ENCODE results near the gene OR1L4.

The OR1L4 gene, protein sequence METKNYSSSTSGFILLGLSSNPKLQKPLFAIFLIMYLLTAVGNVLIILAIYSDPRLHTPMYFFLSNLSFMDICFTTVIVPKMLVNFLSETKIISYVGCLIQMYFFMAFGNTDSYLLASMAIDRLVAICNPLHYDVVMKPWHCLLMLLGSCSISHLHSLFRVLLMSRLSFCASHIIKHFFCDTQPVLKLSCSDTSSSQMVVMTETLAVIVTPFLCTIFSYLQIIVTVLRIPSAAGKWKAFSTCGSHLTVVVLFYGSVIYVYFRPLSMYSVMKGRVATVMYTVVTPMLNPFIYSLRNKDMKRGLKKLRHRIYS

DNA sequence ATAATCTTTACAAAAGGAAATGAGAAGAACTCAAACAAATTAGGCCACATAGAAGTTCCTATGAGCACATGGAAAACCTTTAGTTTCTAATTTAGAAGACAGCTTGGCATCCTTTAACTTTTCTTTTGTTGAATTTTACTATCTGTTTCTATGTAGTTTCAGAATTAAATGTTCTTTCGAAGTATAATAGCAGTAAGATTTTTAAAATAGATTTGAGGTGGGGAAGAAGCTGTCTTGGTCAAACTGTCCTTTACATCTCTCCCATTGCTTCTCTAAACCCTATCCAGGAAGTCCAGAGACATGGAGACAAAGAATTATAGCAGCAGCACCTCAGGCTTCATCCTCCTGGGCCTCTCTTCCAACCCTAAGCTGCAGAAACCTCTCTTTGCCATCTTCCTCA, at the start of gene OR1L4:
Gene OR1L4 (plus strand): TSS at position 301 of the 400 bp plus-strand sequence. CDS start 0 bp downstream, at position 301.
- no peaks in the 10 kb centered on the region for H3F3A ChIP-seq (ENCODE audit: insufficient read depth)
- no peaks in the 10 kb centered on the region for H3K79me2 ChIP-seq (ENCODE audit: insufficient read depth, low read length)
- no peak within 1 kb of the TSS for H3K27ac ChIP-seq (ENCODE audit: low read depth, low read length)
- H3K9me2 ChIP-seq (replicated peaks; ENCODE audit: insufficient read depth, low read length) = no peaks in the 10 kb centered on the region
- no peaks in the 10 kb centered on the region for H4K20me1 ChIP-seq (ENCODE audit: low read depth, low read length)
- no peak within 1 kb of the TSS for H3K4me3 ChIP-seq (ENCODE audit: insufficient read depth, low read length, poor library complexity, severe bottlenecking)
- TF ChIP-seq EZH2phosphoT487 (conservative IDR thresholded peaks at IDR 0.05; ENCODE audit: low read length) = no peak
- TF ChIP-seq, protein P1, sequence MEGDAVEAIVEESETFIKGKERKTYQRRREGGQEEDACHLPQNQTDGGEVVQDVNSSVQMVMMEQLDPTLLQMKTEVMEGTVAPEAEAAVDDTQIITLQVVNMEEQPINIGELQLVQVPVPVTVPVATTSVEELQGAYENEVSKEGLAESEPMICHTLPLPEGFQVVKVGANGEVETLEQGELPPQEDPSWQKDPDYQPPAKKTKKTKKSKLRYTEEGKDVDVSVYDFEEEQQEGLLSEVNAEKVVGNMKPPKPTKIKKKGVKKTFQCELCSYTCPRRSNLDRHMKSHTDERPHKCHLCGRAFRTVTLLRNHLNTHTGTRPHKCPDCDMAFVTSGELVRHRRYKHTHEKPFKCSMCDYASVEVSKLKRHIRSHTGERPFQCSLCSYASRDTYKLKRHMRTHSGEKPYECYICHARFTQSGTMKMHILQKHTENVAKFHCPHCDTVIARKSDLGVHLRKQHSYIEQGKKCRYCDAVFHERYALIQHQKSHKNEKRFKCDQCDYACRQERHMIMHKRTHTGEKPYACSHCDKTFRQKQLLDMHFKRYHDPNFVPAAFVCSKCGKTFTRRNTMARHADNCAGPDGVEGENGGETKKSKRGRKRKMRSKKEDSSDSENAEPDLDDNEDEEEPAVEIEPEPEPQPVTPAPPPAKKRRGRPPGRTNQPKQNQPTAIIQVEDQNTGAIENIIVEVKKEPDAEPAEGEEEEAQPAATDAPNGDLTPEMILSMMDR (IDR thresholded peaks at IDR 0.05; ENCODE audit: insufficient read depth, low read length, poor library complexity, severe bottlenecking) = no peak
- H3K9ac ChIP-seq (ENCODE audit: low read length) = no peak within 1 kb of the TSS
- no peak within 1 kb of the TSS for H2AFZ ChIP-seq (ENCODE audit: low read depth, low read length, severe bottlenecking)
- H3K4me2 ChIP-seq (ENCODE audit: low read depth, low read length, poor library complexity, severe bottlenecking) = no peak within 1 kb of the TSS
- no peaks in the 10 kb centered on the region for H3K36me3 ChIP-seq (ENCODE audit: low read length)
- H3K27me3 ChIP-seq (ENCODE audit: low read length) = no peaks in the 10 kb centered on the region
- H3K9me3 ChIP-seq (ENCODE audit: insufficient read depth, low read length) = peaks cover 17% of the 10 kb centered on the region; the same call in 1 of the 2 replicates

DNA sequence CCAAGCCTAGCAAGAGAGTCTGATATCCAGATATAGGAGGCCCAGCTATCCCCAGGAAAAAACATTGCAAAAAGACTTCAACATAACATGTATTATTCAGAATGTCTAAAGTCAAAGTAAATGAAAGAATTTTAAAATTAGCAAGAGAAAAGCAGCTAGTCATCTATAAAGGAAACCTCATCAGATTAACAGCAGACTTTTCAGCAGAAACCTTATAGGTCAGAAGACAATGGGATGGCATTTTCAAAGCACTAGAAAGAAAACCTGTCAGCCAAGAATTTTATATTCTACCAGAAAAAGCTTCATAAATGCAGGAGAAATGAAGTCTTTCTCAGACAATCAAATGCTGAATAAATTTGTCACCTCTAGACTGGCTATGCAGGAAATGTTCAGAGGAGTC, 38.9 kb upstream of the OR1L4 start:
- no peaks in the 10 kb centered on the region for H3K9me3 ChIP-seq (ENCODE audit: insufficient read depth, low read length)
- no peak overlapping the region for H3K4me2 ChIP-seq (ENCODE audit: low read depth, low read length, poor library complexity, severe bottlenecking)
- H2AFZ ChIP-seq (ENCODE audit: low read depth, low read length, severe bottlenecking) = no peak overlapping the region
- no peaks in the 10 kb centered on the region for H3K36me3 ChIP-seq (ENCODE audit: low read length)
- H3K79me2 ChIP-seq (ENCODE audit: insufficient read depth, low read length) = no peaks in the 10 kb centered on the region
- no peaks in the 10 kb centered on the region for H3K27me3 ChIP-seq (ENCODE audit: low read length)
- H3F3A ChIP-seq (ENCODE audit: insufficient read depth) = no peaks in the 10 kb centered on the region
- no peaks in the 10 kb centered on the region for H4K20me1 ChIP-seq (ENCODE audit: low read depth, low read length)
- TF ChIP-seq, protein P1 (IDR thresholded peaks at IDR 0.05; ENCODE audit: insufficient read depth, low read length, poor library complexity, severe bottlenecking) = no peak
- no peak overlapping the region for H3K4me3 ChIP-seq (ENCODE audit: insufficient read depth, low read length, poor library complexity, severe bottlenecking)
- H3K9ac ChIP-seq (ENCODE audit: low read length) = no peak overlapping the region
- no peaks in the 10 kb centered on the region for H3K9me2 ChIP-seq (replicated peaks; ENCODE audit: insufficient read depth, low read length)
- no peak overlapping the region for H3K27ac ChIP-seq (ENCODE audit: low read depth, low read length)

DNA sequence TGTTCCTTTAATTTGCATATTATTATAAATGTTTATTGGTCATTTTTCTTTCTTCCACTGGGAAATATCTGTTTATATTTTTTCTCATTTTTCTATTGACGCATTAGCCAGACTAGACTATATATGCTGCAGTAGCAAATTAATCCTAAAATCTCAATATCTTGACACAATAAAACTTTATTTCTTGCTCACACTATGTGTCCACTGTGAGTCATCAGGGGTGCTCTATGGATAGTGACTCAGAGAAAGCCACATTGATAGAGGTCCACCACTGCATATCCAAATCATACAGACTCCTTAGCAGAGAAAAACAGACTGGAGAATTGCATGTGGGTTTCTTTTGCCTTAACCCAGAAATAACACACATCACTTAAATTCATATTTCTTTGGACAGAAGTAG, 28.1 kb upstream of the OR1L4 start:
- no peaks in the 10 kb centered on the region for H3K9me3 ChIP-seq (ENCODE audit: insufficient read depth, low read length)
- H3K4me2 ChIP-seq (ENCODE audit: low read depth, low read length, poor library complexity, severe bottlenecking) = no peak overlapping the region
- no peak overlapping the region for H2AFZ ChIP-seq (ENCODE audit: low read depth, low read length, severe bottlenecking)
- no peak overlapping the region for H3K27ac ChIP-seq (ENCODE audit: low read depth, low read length)
- no peaks in the 10 kb centered on the region for H3K9me2 ChIP-seq (replicated peaks; ENCODE audit: insufficient read depth, low read length)
- TF ChIP-seq, protein P1 (IDR thresholded peaks at IDR 0.05; ENCODE audit: insufficient read depth, low read length, poor library complexity, severe bottlenecking) = no peak
- TF ChIP-seq EZH2phosphoT487 (conservative IDR thresholded peaks at IDR 0.05; ENCODE audit: low read length) = no peak
- H3K36me3 ChIP-seq (ENCODE audit: low read length) = no peaks in the 10 kb centered on the region
- H3K4me3 ChIP-seq (ENCODE audit: insufficient read depth, low read length, poor library complexity, severe bottlenecking) = no peak overlapping the region
- H3K27me3 ChIP-seq (ENCODE audit: low read length) = no peaks in the 10 kb centered on the region
- no peaks in the 10 kb centered on the region for H3K79me2 ChIP-seq (ENCODE audit: insufficient read depth, low read length)
- H3K9ac ChIP-seq (ENCODE audit: low read length) = no peak overlapping the region
- no peaks in the 10 kb centered on the region for H3F3A ChIP-seq (ENCODE audit: insufficient read depth)
- H4K20me1 ChIP-seq (ENCODE audit: low read depth, low read length) = no peaks in the 10 kb centered on the region
